Adrenal gland (tissue), 5 donors: ENCODE results near the gene WDR47.

Experiments
- POLR2A ChIP-seq, 2 donors: fragments of 450-650 bp; IDR thresholded peaks; one replicate each; pipeline ENCODE4 v1.6.1; 2017; ENCODE audit warnings: antibody characterized with exemption in 2 of 2, mild to moderate bottlenecking in 2 of 2, moderate library complexity in 1 of 2
- TF ChIP-seq, protein P1 (sequence below), 6 experiments: fragments of 450-650 bp in 4 of 6; fragments of 200-600 bp in 2 of 6; sonication (generic) in 1 of 6; IDR thresholded peaks; 1 replicate in 5 of 6; 2 replicates in 1 of 6; pipeline versions ENCODE4 v1.5.1 to v1.8.0; 2016 to 2021; ENCODE audit warnings: antibody characterized with exemption in 6 of 6, mild to moderate bottlenecking in 2 of 6, moderate library complexity in 1 of 6
- donor health status: DM: no; HTN: no; CAD: no.

- TF ChIP-seq, protein P1, sequence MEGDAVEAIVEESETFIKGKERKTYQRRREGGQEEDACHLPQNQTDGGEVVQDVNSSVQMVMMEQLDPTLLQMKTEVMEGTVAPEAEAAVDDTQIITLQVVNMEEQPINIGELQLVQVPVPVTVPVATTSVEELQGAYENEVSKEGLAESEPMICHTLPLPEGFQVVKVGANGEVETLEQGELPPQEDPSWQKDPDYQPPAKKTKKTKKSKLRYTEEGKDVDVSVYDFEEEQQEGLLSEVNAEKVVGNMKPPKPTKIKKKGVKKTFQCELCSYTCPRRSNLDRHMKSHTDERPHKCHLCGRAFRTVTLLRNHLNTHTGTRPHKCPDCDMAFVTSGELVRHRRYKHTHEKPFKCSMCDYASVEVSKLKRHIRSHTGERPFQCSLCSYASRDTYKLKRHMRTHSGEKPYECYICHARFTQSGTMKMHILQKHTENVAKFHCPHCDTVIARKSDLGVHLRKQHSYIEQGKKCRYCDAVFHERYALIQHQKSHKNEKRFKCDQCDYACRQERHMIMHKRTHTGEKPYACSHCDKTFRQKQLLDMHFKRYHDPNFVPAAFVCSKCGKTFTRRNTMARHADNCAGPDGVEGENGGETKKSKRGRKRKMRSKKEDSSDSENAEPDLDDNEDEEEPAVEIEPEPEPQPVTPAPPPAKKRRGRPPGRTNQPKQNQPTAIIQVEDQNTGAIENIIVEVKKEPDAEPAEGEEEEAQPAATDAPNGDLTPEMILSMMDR (IDR thresholded peaks at IDR 0.05) = no peak
- TF ChIP-seq POLR2A (IDR thresholded peaks at IDR 0.05) = no peak
Measured at GRCh38 chr1:109017134-109017533, 24.8 kb downstream of the WDR47 start.
